Stimulated activated CD4-positive, alpha-beta T cell treated with anti-CD3 and anti-CD28 coated beads, TNF-alpha, amount 100 ng/mL, for 24 hours (primary cell): ENCODE data around the gene SUPT4H1.
"Not testable (repeated sequence)": the region's sequence is repeated elsewhere in the genome, so short reads cannot be mapped to it uniquely, and the experiment has no call there.

Experiments used
- DNase-seq, 3 experiments: peaks; one replicate each; pipeline ENCODE4 v3.0.0-alpha.2; 2020; ENCODE audit warnings: low read depth in 3 of 3

The SUPT4H1 gene

GRCh38 chr17:58351831-58352595 lies at the start of gene SUPT4H1:
SUPT4H1 (minus strand) TSS chr17:58352201; CDS start chr17:58352135, 66 bp downstream.
- peak; percentile 81 to 89 (median 87) for DNase-seq

GRCh38 chr17:58401287-58401686 lies 49.3 kb upstream of the SUPT4H1 start:
- DNase-seq: no peak

GRCh38 chr17:58400826-58401225 lies 48.8 kb upstream of the SUPT4H1 start:
- no peak for DNase-seq

- DNase-seq: no peak
These were observed 48.0 kb upstream of the SUPT4H1 start for GRCh38 chr17:58399974-58400373.

GRCh38 chr17:58398574-58399266 lies 46.7 kb upstream of the SUPT4H1 start:
- DNase-seq: no peak

- not testable (repeated sequence) for DNase-seq
These were observed 45.4 kb upstream of the SUPT4H1 start for GRCh38 chr17:58397421-58397820.

GRCh38 chr17:58396173-58396572 lies 44.2 kb upstream of the SUPT4H1 start:
- no peak for DNase-seq

- no peak for DNase-seq
These were observed 42.7 kb upstream of the SUPT4H1 start for GRCh38 chr17:58394534-58395223.

- no peak for DNase-seq
These were observed 39.4 kb upstream of the SUPT4H1 start for GRCh38 chr17:58391302-58391984.

- DNase-seq: no peak
These were observed 38.9 kb upstream of the SUPT4H1 start for GRCh38 chr17:58390884-58391283.

GRCh38 chr17:58388302-58389190 lies 36.5 kb upstream of the SUPT4H1 start:
- DNase-seq: no peak

GRCh38 chr17:58387834-58388233 lies 35.8 kb upstream of the SUPT4H1 start:
- DNase-seq: no peak

GRCh38 chr17:58386708-58387107 lies 34.7 kb upstream of the SUPT4H1 start:
- no peak for DNase-seq

GRCh38 chr17:58385359-58385899 lies 33.4 kb upstream of the SUPT4H1 start:
- no peak for DNase-seq

GRCh38 chr17:58384897-58385296 lies 32.9 kb upstream of the SUPT4H1 start:
- no peak for DNase-seq

- DNase-seq: no peak
These were observed 32.0 kb upstream of the SUPT4H1 start for GRCh38 chr17:58383892-58384462.

- DNase-seq: no peak
These were observed 30.9 kb upstream of the SUPT4H1 start for GRCh38 chr17:58382872-58383242.

- DNase-seq: no peak
These were observed 30.3 kb upstream of the SUPT4H1 start for GRCh38 chr17:58382108-58382871.
